GOT3 (cell line): ENCODE results near the gene EYS.

Source experiments
- DNase-seq: peaks from one replicate; lab custom pipeline; 2025; ENCODE audit warnings: mixed read lengths; lab: John Stamatoyannopoulos, UW

EYS gene

DNA sequence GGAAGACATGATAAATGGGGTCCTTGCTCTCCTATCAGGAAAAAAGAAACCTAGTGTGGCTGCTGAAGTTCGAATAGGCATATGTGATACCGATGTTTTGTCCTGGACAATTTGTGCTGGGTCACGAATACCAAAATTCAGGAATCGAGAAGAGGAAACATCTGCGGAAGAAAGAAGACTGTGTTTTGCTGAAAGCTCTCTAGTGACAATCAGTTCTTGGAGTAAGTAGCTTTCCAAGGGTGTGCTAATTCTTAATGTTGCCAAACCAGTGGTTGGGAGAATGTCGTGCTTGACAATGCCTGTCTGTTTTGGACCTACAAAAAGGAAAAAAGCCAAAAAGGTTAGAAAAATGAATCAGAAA lies 1115.4 kb downstream of the EYS start:
- no peak for DNase-seq

DNA sequence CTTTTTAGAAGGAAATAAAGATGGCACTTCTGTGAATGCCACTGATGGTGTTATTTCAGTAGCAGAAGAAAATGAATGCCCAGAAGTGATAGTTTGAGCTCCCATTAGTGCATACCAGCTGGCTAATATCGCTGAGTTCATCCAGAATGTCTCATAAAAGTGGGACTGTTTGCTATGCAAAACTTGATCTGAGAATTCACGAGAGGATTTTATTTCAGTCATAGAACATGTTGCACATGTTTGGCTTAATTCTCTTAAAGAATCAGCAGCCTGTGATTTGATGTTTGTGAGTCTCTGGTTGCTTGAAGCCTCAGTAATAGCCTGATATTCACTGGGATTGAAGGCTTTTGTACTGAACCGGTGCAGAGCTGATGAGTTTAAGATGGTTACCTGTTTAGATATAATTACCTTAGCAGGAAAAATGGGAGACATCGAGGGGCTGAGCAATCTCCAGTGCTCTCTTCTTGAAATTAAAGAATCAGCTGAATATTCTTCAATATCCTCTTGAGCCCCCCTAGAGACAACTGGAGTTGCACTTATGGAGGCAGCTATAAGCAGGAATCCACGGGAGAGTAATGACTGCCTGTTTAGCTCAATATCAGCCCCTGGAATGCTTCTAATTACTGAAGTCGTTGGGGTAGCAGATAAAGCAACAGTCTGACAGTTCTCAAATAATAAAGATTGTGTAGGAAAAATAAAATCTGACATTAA lies 1115.9 kb downstream of the EYS start:
- no peak for DNase-seq

DNA sequence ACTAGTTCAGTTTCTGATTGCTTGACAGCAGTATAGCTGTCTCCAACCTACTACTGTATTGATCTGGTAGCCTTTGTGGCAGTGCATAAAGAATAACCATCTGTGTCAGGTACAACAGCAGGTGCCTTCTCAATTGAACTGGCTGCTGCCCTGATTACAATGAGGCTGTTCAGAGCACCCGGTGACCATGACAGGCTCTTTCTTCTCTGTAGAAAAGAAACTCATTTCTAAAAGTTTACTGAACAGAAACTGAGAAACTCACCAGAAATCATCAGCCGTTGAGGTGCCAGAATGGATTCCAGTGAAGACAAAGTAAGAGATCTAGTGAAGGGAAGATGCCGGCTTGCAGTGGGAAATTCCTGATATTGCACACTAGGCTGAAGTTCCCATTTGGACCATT lies 1117.1 kb downstream of the EYS start:
- no peak for DNase-seq

DNA sequence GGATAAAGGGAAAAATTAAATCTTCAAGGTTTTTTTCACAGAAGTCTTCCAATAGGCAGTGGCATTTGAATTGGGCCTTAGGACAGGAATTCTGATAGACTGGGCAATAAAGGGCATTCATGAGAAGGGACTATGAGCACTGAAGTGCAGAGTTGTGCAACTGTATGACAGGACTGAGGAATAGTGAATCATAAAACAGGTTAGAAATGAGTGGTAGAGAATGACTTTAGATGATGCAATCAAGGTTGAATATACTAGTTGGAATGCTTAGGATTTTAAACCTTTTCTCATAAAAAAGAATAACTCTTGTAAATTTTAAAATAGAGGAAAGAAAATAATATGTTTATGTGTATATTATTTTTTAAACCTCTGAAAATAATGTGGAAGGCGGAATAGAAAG lies 1126.7 kb downstream of the EYS start:
- no peak for DNase-seq

DNA sequence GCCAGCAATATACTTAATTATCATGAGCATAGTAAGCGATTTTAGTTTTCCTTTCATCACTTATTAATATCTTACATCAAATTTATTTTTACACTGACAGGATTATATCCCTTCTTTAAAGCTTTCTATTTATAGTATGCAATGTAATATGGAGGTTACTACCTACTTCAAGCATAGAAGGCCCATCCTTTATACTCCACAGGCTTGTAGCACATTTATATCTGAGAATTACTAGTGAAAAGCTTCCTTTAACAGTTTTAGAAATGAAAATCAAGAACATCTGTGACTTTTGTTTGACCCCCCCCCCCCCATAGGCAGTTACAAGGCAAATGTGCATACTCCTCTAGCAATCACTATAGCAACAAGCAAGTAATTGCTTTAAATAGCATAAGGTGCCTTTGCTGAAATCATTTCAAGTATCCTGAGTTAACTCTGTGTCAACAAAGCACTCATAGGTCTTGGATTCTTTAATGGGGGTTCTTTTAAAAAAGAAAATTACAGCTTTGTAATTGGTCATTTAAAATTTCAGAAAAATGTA lies 1153.7 kb downstream of the EYS start:
- no peak for DNase-seq

DNA sequence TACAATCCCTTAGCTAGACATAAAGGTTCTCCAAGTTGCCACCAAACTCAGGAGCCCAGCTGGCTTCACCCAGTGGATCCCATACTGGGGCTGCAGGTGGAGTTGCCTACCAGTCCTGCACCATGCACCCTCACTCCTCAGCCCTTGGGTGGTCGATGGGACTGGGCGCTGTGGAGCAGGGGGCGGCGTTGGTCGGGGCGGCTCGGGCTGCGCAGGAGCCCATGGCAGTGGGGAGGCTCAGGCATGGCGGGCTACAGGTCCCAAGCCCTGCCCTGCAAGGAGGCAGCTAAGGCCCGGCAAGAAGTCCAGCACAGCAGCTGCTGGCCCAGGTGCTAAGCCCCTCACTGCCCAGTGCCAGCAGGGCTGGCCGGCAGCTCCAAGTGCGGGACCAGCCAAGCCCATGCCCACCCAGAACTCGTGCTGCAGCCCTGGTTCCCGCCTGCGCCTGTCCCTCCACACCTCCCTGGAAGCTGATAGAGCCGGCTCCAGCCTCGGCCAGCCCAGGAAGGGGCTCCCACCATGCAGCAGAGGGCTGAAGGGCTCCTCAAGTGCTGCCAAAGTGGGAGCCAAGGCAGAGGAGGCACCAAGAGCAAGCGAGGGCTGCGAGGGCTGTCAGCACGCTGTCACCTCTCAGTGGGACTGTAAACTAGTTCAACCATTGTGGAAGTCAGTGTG lies 1159.3 kb downstream of the EYS start:
- DNase-seq = no peak

DNA sequence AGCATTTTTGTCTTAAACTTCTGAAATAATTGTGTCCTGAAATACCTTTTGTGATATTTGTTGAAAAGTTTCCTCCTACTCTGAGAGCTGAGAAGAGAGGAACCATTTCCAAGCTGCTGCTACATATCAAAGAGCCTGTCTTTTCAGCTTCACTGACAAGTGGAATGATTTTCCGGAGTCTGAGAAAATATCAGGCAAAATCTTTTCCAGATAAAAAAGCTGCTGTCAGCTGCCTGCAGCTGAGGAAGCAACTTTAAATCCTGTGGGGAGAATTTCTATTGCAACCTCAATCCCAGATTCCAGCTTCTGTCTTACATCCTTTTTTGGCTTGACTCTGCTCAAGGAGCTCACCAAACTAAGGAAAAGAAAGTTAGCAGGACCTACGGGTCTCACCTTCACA lies 1167.1 kb downstream of the EYS start:
- no peak for DNase-seq

DNA sequence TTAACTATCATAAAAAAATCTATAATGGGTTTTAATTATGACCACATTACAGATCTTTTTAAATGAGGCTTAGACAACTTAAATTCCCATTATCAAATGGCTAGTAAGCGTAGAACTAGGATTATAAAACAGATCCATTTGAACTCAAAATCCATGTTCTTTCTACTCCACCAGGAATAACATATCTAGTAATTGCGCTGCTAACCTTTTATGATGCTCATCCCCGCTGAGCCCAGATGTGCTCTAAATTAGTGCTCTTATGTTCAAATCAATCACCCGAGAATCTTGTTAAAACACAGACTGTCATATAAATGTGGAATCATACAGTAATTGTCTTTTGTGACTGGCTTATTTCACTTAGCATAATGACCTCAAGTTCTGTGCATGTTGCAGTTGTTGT lies 1168.3 kb downstream of the EYS start:
- no peak for DNase-seq

DNA sequence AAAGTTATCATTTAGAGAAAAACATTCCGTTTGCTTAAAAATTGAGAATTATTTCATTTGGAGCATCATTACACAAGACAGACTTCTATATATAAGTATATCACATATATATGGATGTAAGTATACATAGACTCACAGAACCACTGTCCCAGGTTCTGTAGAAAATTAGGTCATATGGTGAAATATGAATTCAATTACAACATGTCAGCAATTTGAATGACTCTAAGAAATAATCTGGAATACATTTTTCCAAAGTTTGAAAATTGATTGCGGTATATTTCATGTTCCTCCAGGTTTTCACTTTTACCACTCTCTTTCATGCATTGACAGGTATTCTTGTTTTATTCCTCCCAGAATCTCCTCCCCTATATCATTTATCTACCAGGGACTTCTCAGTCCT lies 1179.1 kb downstream of the EYS start:
- DNase-seq = no peak

DNA sequence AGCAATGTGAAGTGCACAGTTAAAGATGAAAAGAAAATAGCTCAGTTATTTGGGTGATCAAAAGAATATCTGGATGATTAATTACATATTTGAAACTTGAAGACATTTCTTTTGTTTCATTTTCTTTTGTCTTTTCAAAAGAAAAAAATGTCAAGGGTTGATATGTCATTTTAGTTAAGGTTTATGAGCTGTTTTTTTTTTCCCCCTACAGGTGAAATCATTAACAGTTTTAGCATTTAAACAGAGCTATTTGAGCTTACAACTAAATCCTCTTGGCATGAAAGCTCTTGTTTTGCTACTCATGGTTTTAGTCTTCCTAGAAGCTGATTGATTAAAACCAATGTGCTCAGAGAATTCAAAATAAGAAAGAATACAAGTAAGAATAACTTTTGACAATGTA lies 1184.2 kb downstream of the EYS start:
- DNase-seq = no peak

DNA sequence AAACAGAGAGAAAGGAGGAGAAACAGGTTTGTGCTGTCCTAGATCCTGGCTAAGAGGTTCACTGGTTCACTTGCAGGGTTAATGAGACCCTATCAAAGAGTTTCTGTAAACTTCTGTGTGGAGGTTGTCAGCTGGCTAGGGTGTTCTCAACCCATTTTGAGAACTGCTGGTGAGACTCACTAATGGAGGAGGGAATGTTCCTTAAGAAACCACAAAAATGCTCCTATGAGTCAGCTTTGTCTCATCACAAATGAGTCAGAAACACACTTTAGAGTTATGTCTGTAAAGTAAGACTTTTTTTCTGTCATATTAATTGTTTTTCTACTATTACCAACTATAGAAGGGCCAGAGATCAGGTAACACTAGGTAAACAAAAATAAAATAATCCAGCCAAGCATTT lies 1187.0 kb downstream of the EYS start:
- DNase-seq = no peak

DNA sequence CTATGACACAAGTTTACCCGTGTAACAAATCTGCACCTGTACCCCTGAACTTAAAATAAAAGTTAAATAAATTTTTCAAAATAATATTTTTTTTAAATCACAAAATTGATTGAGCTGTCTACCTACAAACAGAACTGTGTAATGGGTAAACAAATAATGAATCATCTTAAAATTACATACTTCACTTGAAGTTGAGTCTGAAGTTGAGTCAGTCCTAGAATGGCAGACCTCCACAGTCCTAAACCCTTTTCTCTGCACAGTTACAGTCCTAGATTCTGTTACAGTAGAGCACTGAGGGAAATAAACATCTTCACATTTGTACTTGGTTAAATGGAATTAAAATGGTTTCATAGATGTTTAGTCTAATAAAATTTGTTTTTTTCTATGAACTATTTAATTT lies 1190.6 kb downstream of the EYS start:
- DNase-seq = no peak

DNA sequence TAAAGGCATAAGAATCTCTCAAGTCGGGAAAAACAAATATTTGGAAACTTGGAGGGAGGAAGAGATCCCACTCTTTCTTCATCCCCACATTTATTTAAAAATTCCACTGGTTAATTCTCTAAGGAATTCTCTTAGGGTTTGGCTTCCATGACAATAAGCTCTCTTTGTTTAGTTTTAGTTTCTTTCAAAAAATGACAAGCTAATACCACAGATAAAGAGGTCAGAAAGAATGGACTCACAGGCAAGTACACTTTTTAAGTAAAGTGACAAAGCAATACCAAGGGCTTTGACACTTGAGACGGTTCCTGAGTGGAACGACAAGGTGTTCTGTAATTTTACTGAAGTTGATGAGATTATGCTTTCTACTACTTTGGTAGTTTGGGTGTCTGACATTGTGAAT lies 1199.4 kb downstream of the EYS start:
- DNase-seq = no peak

DNA sequence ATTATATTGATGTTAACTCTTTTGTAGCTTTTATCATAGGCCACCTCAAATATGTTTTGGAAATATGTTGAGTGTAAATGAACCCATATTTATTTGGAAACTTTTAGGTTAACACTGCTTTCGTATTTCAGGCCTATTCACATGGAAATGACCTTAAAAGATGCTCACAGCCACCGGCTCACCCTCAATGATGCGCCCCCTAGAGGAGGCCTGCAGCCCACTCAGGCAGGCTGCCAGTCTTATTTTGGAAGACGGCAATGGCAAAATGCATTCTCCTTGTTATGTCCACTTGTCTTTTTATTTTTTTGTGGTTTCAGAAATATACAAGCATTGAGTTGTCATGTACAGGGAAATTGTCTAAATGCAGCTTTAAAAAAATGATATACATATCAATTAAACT lies 1201.7 kb downstream of the EYS start:
- no peak for DNase-seq

DNA sequence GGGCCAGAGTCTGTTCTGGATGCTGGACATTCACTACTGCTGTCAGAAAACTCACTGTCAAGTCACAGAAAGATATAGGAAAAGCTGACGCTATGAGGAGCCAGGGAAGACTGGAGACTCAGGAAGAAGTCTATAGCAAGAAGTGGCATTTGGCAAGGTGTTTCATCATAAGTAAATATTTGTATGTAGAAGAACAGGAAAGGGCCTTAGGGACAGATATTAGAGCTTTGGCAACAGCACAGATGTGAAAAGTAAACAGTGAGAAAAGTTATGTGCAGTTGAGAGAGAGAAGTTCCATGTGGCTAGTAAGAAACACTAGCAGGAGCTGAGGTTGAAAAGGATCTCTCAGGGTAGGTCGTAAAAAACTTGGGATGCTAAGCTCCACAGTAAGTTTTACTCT lies 1202.5 kb downstream of the EYS start:
- DNase-seq = no peak

DNA sequence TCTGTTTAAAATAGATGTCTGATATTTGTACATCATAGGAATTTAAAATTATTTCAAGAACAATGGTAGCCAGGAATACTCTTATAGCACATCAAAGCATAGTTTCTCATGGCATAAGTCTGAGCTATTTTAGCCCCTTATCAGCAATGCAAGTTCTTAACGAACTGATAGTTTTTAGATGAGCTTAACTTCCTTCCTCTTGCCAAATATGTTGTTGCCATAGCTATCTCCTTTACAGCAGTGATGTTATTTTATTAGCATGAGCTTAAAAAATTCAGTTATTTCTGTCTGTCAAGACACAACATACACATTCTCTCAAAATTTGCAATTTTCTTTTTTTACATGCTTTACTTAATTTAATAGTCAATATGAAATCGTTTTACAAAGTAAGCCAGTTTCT lies 1204.2 kb downstream of the EYS start:
- no peak for DNase-seq

DNA sequence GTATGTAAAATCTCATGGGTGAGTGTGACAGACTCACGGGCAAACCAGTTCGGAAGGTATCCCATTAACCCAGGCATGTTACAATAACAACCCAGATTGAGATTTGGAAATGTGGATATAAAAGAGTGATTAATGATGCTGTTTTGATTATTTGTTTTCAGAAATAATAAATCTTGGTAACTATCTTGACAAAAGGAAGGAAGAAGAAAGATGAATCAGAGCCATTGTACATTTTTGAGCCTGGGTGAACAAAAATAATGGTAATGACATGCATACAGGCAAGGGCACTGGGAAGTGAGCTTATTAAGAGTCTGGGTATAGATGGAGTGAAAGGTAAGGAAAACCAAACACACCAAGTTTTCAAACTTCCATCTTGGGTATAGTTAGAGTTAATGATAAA lies 1209.4 kb downstream of the EYS start:
- no peak for DNase-seq

DNA sequence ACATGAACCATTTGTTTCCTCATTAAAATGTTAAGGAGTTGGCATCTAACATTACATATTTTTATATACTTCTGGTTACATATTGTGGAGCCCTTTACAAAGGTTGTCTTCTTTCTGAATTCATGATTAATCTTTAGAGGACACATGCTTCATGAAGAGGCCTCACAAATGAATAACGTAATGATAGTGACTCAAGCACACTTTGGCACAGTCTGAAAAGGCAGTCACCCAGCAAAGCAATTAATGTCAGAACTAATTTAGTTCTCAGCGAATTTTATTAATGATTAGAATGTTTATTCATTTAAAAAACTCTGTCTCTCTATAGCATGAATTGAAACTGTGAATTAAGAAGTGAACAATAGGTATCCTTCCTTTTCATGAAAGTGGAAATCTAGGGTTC lies 1217.3 kb downstream of the EYS start:
- no peak for DNase-seq

DNA sequence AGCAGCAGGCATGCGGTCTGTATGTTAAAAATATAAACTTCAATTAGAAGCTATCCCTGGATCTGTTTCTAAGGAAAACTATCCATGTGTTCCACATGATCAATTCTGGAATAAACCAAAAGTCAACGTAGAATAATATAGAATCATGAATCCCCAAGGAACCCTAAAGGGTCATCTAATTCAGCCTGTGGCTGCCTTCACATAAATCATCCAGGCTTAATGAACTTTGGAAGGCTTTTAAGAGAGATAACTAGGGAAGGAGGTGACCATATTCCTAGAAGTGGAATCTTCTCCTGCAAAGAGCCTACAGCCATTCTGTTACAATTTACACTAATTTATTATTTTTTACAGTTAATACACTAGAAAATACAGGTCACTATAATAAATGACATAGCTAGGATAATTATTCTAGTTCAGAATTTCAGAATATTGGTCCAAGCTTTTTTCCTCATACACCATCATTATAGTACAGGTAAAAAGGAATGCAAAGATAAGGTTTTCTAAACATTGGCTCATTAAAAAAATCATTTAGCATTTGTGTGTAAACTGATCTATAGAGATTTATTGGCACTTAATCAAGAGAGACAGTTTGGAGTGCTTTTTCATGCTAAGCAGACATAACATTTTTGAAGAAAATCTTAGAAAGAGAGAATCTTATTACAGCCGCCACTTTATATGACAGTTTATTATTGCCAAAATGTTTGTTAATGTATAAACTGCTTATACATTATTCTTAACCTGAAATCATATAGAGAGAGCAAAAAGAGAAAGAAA lies 1220.3 kb downstream of the EYS start:
- DNase-seq = no peak

DNA sequence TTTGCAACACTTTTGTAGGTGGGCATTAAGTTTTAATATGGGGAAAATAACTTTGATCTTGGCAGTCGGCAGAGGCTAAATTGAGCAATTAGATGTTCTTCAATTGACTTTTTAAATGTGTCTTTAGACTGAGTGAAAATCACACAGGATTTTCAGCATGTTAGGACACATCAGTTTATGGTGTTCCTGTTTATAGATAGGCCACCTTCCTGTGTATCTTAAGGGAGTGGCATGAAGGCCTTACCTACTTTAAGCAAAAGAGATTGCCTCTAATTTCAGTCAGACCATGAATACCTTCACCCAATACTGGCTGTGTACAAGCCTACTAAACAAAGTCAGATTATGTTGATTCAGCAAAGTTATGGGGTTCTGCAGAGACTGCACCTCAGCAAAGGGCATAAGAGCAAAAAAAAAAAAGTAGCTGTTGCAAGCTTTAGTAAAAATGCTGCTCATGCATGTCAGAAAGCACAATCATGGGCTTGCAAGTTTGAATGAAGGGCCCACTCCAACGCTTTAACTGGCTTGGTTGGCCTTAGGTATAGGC lies 1223.0 kb downstream of the EYS start:
- DNase-seq = no peak

DNA sequence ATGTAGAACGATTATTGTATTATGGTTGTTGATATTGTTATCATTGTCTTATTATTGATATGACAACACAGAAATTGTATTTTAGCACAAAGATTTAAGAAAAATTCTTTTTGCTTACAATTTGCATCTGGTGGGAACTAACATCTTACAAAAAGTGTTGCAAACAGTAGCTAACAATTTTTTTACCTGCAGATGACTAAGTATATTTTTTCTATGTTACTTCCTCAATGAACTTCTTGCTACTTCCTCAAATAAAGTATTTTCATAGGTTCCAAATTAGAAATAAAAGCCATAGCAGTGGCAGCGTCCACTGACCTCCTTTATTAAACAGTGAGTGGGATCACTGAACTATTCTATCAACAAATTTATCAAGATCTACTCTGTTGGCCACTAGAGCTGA lies 1224.4 kb downstream of the EYS start:
- no peak for DNase-seq

DNA sequence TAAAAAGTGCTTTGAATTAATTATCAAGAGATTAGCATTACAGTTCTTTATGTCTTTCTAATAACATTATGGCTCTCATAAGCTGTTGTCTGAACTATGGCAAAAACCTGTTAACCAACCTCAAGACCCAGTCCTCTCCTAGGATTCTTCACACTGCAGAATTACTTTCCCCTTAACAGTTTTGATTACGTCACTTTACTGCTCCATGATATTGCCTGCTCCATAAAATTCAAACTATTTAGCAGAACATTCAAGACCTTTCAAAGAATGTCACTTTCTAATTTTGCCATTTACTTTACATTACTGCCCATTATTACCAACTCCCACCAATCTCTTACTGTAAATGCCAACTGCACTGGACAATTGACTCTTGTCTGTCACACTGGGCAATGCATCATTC lies 1227.9 kb downstream of the EYS start:
- no peak for DNase-seq

DNA sequence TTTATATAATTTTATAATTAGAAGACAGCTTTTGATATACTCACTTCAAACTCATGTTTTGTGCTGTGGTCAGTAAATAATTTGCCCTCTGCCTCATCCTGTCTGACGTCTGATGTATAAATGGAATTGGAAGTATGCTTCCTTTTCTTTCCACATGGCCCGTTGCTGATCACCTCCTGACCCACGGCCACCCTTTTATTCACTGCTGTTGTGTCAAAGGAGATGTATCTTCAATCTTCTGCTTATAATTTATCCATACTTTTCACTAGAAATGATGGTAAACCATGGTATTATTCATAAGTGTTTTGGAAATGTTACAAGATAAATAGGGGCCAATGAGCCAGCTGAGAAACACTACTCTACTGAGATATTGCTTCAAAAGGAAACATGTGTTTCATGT lies 1229.6 kb downstream of the EYS start:
- no peak for DNase-seq
